ENCODE data around the gene C3. TPM values are rescaled to one million over a fixed set of nuclear protein-coding genes. Genes with fewer than 3 reads are reported as not detected.
A peak's percentile ranks its signal among the peaks of the same experiment; 100 is the strongest.

The C3 gene
- polyA plus RNA-seq, 3 donors, result 2.4 to 5.3 (median 3.2) TPM

GRCh38 chr19:6743714-6744380, 23.4 kb upstream of the C3 start:
- Histone ChIP-seq H3K4me3 (replicated peaks in 1 of 3; ENCODE audit: low read depth in 2 of 3, low read length in 3 of 3) (no peak overlapping the region), H2AFZ (ENCODE audit: insufficient read depth, low read depth, low read length, poor library complexity, severe bottlenecking) (no peak overlapping the region), H3K27me3 (ENCODE audit: control insufficient read depth in 2 of 2, insufficient read depth in 2 of 2, low read length in 2 of 2) (peaks cover 0 to 8% of the 10 kb centered on the region in 2 donors), H3K4me1 (ENCODE audit: control insufficient read depth in 1 of 2, insufficient read depth in 2 of 2, low read length in 2 of 2) (peaks cover 24 to 26% of the 10 kb centered on the region in 2 donors), H3K4me2 (replicated peaks; ENCODE audit: extremely low read depth, low read length, poor library complexity, severe bottlenecking) (no peak overlapping the region), H3K9me3 (replicated peaks in 1 of 2; ENCODE audit: control insufficient read depth in 1 of 2, insufficient read depth in 1 of 2, low read length in 2 of 2) (no peaks in the 10 kb centered on the region), H4K20me1 (ENCODE audit: insufficient read depth, low read length) (no peaks in the 10 kb centered on the region), H3K36me3 (replicated peaks in 1 of 2; ENCODE audit: control insufficient read depth in 1 of 2, insufficient read depth in 2 of 2, low read length in 2 of 2) (no peaks in the 10 kb centered on the region), H3K27ac (ENCODE audit: low read depth in 1 of 2, low read length in 2 of 2) (no peak overlapping the region), H3K79me2 (ENCODE audit: insufficient read depth, low read length) (no peaks in the 10 kb centered on the region), H3K9ac (ENCODE audit: insufficient read depth, low read length, poor library complexity, severe bottlenecking) (no peak overlapping the region)
- TF ChIP-seq CTCF (IDR thresholded peaks at IDR 0.05), result no peak
- Mint-ChIP-seq H3K27me3 (ENCODE audit: low read depth in 3 of 3) (peaks cover 9 to 33% (median 22%) of the 10 kb centered on the region in 3 donors), H3K4me1 (peaks cover 22% of the 10 kb centered on the region), H3K9me3 (peaks cover 0 to 3% (median 0%) of the 10 kb centered on the region in 7 donors), H3K4me3 (peak overlapping the region in 1 of 2 donors; percentile 19), H3K27ac (peak overlapping the region in 2 of 7 donors; percentile 41 to 60), H3K36me3 (no peaks in the 10 kb centered on the region)
- no peak for DNase-seq
- intact Hi-C loops (cut with micrococcal nuclease), result no loop called here
- 88% methylated on average over 8 of the region's 15 CpGs for WGBS (ENCODE audit: insufficient coverage)

- H3K4me2 ChIP-seq (replicated peaks; ENCODE audit: extremely low read depth, low read length, poor library complexity, severe bottlenecking), result no peak overlapping the region
- H4K20me1 ChIP-seq (ENCODE audit: insufficient read depth, low read length), result no peaks in the 10 kb centered on the region
- intact Hi-C loops (cut with micrococcal nuclease), result no loop called here
- Mint-ChIP-seq H3K36me3 (no peaks in the 10 kb centered on the region), H3K27me3 (ENCODE audit: low read depth in 3 of 3) (peaks cover 11 to 33% (median 22%) of the 10 kb centered on the region in 3 donors), H3K4me1 (peaks cover 30% of the 10 kb centered on the region), H3K9me3 (peaks cover 0 to 3% (median 0%) of the 10 kb centered on the region in 7 donors), H3K27ac (no peak overlapping the region), H3K4me3 (no peak overlapping the region)
- H3K9me3 ChIP-seq (replicated peaks in 1 of 2; ENCODE audit: control insufficient read depth in 1 of 2, insufficient read depth in 1 of 2, low read length in 2 of 2), result no peaks in the 10 kb centered on the region
- H3K36me3 ChIP-seq (replicated peaks in 1 of 2; ENCODE audit: control insufficient read depth in 1 of 2, insufficient read depth in 2 of 2, low read length in 2 of 2), result no peaks in the 10 kb centered on the region
- no peak overlapping the region for H3K4me3 ChIP-seq (replicated peaks in 1 of 3; ENCODE audit: low read depth in 2 of 3, low read length in 3 of 3)
- no peak overlapping the region for H2AFZ ChIP-seq (ENCODE audit: insufficient read depth, low read depth, low read length, poor library complexity, severe bottlenecking)
- H3K27me3 ChIP-seq (ENCODE audit: control insufficient read depth in 2 of 2, insufficient read depth in 2 of 2, low read length in 2 of 2), result peaks cover 0 to 8% of the 10 kb centered on the region in 2 donors
- no peak overlapping the region for H3K27ac ChIP-seq (ENCODE audit: low read depth in 1 of 2, low read length in 2 of 2)
- WGBS (ENCODE audit: insufficient coverage), result 100% methylated on average over 1 of the region's 7 CpGs
- H3K4me1 ChIP-seq (ENCODE audit: control insufficient read depth in 1 of 2, insufficient read depth in 2 of 2, low read length in 2 of 2), result peaks cover 32 to 34% of the 10 kb centered on the region in 2 donors
- no peak for DNase-seq
- no peak for TF ChIP-seq CTCF (IDR thresholded peaks at IDR 0.05)
- no peak overlapping the region for H3K9ac ChIP-seq (ENCODE audit: insufficient read depth, low read length, poor library complexity, severe bottlenecking)
- no peaks in the 10 kb centered on the region for H3K79me2 ChIP-seq (ENCODE audit: insufficient read depth, low read length)
Measured at GRCh38 chr19:6743066-6743465, 22.6 kb upstream of the C3 start.

Measured in CD14-positive monocyte (primary cell).